HG03108 (cell line): ENCODE results near the gene PDE8B.
"Not testable (repeated sequence)": the region's sequence is repeated elsewhere in the genome, so short reads cannot be mapped to it uniquely, and the experiment has no call there.

Source experiments
- ATAC-seq: cut with Tn5 transposase; IDR thresholded peaks from one replicate; pipeline ENCODE4 v1.9.1; 2021; ENCODE audit warnings: moderate library complexity; ENCODE audit not compliant: unreplicated experiment

Gene PDE8B

GRCh38 chr5:77355080-77355479, 144.6 kb downstream of the PDE8B start:
- ATAC-seq = no peak

GRCh38 chr5:77355751-77356150, 145.3 kb downstream of the PDE8B start:
- ATAC-seq = no peak

- peak; percentile 88 for ATAC-seq
Observed at GRCh38 chr5:77356740-77357139, 146.3 kb downstream of the PDE8B start.

- ATAC-seq = no peak
Observed at GRCh38 chr5:77358255-77359205, 148.1 kb downstream of the PDE8B start.

- no peak for ATAC-seq
Observed at GRCh38 chr5:77359231-77359630, 148.8 kb downstream of the PDE8B start.

- no peak for ATAC-seq
Observed at GRCh38 chr5:77360381-77360780, 149.9 kb downstream of the PDE8B start.

- no peak for ATAC-seq
Observed at GRCh38 chr5:77360973-77361372, 150.5 kb downstream of the PDE8B start.

- no peak for ATAC-seq
Observed at GRCh38 chr5:77366717-77367500, 156.4 kb downstream of the PDE8B start.

- no peak for ATAC-seq
Observed at GRCh38 chr5:77367741-77368140, 157.3 kb downstream of the PDE8B start.

- ATAC-seq = no peak
Observed at GRCh38 chr5:77368367-77368766, 157.9 kb downstream of the PDE8B start.

- ATAC-seq = no peak
Observed at GRCh38 chr5:77369566-77369965, 159.1 kb downstream of the PDE8B start.

GRCh38 chr5:77374686-77375085, 164.2 kb downstream of the PDE8B start:
- no peak for ATAC-seq

- ATAC-seq = no peak
Observed at GRCh38 chr5:77376609-77377300, 166.3 kb downstream of the PDE8B start.

- peak; percentile 63 for ATAC-seq
Observed at GRCh38 chr5:77379558-77380061, 169.1 kb downstream of the PDE8B start.

- ATAC-seq = no peak
Observed at GRCh38 chr5:77380636-77381035, 170.2 kb downstream of the PDE8B start.

- not testable (repeated sequence) for ATAC-seq
Observed at GRCh38 chr5:77383336-77383735, 172.9 kb downstream of the PDE8B start.

- not testable (repeated sequence) for ATAC-seq
Observed at GRCh38 chr5:77386340-77386739, 175.9 kb downstream of the PDE8B start.

- no peak for ATAC-seq
Observed at GRCh38 chr5:77389746-77390145, 179.3 kb downstream of the PDE8B start.

- no peak for ATAC-seq
Observed at GRCh38 chr5:77390221-77390620, 179.7 kb downstream of the PDE8B start.

- ATAC-seq = no peak
Observed at GRCh38 chr5:77390795-77391194, 180.3 kb downstream of the PDE8B start.

GRCh38 chr5:77391240-77391765, 180.8 kb downstream of the PDE8B start:
- ATAC-seq = no peak
